ENCODE results near the gene ZNF467. TPM values are rescaled to one million over a fixed set of nuclear protein-coding genes. Genes with fewer than 3 reads are reported as not detected.

Gene ZNF467
- polyA plus RNA-seq, 4 donors = 18.1 to 38.9 (median 26.1) TPM

DNA sequence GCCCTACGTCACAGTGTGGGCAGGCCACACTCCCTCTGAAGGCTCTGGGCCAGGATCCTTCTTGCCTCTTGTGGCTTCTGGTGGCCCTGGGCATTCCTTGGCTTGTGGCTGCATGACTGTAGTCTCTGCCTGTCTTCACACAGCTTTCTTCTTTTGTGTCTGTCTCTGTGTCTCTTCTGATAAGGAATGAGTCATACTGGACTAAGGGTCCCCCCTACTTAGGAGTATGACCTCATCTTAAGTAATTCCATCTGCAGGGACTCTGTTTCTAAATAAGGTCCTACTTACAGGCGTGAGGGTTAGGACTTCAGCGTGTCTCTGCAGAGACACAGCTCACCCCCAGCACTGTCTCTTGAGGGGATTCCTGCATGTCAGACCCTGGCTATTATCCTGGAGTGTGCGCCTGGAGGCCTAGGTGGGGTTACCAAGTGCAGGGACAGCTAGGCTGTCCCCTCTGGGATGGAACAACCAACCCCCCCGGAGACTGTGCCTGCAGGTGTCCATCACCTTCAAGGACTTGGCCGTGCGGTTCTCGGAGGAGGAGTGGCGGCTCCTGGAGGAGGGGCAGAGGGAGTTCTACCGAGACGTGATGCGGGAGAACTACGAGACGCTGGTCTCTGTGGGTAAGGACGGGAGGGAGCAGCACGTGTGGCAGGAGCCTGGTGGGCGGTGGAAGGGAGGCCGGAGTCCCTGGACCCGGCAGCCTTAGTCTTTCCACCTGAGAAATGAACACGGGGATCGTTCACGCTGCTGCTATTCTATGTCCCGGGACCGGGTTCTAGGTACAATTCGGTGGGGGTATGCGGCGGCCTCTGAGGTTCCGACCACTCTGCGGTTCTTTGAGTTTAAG is 54.1 kb downstream of the ZNF467 start:
- DNase-seq (ENCODE audit: low read depth in 4 of 4, low spot score in 3 of 4) = no peak

DNA sequence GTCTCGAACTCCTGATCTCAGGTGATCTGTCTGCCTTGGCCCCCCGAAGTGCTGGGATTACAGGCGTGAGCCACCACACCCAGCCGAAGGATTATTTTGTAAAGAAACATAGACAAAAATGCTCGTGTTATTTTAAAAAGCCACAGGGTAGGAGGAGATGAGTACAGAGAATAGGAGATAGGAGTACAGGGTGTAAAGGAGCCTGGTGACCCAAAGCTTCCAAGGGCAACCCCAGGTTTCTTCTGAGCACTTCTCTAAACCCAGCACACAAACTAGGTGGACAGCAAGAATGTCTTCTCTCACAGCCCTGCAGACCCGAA is 54.7 kb downstream of the ZNF467 start:
- DNase-seq (ENCODE audit: low read depth in 4 of 4, low spot score in 3 of 4) = no peak

DNA sequence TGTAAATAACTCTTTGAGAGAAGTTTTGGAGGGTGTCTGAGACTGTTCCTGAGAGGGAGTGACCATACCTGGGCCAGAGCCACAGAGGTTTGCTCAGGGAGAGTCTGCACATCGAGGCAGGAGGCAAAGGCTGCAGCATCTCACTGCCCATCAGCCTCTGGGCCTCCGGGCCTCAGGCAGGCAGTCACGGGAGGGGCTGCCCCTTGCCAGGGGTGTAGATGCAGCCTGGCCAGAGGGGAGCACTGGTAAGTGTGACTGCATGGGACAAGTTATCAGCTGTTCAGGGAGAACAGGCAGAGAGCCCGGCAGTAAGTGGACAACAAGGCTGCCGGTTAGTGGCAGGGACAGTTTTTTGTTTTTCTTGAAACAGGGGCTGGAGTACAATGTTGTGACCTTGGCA is 55.9 kb downstream of the ZNF467 start:
- no peak for DNase-seq (ENCODE audit: low read depth in 4 of 4, low spot score in 3 of 4)

DNA sequence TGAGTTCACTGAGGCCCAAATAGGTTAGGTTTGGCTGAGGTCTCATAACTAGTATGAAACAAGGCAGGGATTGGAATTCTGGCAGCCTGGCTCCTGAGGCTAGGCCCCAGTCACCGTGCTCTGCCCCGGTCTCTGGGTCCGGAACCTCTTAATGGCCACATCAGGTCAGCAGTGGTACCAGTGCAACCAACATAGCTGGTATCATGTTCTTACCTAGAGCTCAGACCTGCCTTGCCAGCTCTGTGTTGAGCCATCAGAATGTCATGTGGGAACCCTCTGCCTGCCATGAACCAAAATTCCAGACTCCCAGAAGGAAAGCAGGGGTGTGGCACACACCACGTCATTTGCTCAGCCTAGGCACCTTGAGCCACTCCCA is 56.5 kb downstream of the ZNF467 start:
- no peak for DNase-seq (ENCODE audit: low read depth in 4 of 4, low spot score in 3 of 4)

DNA sequence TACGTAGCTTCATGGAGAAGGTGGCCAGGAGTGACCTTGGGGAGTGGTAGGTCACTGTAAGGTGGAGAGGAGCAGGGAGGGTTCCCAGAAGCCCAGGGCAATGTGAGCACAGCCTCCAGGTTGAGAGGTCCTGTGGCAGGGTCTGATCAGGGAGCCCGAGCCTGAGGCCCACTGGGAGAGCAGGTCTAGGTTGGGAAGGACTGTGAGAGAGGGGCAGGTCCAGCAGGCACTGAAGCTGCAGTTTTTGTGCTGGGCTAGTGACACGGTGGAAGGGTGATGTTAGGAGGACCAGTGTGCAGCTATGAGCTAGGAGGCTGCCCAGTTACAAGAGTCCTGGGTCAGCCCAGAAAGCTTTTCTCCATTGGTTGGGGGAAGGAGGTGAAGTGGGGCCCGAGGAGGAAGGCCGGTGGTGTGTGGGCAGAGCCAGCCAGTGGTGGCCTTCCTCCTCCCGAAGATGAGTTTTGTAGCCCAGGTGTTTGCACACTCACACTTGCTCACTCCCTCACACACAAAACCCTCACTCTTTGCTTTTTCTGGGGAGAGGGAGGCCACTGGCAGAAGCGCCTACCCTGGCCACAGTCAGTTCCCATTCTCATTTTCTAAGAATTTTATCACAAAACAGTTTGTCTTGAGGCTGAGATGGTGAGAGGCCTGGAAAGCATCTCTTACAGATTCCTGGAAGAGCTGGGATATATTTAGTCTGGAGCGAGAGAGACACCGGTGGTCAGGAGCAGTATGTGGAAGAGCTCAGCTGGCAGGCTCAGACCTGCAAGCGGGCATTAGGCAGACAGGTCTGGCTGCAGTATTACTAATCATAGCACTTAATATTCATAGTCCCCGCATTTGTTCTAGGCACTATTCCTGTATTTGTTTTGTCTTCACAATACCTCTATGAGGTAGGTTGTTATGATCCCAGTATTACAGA is 57.1 kb downstream of the ZNF467 start:
- DNase-seq (ENCODE audit: low read depth in 4 of 4, low spot score in 3 of 4) = no peak

DNA sequence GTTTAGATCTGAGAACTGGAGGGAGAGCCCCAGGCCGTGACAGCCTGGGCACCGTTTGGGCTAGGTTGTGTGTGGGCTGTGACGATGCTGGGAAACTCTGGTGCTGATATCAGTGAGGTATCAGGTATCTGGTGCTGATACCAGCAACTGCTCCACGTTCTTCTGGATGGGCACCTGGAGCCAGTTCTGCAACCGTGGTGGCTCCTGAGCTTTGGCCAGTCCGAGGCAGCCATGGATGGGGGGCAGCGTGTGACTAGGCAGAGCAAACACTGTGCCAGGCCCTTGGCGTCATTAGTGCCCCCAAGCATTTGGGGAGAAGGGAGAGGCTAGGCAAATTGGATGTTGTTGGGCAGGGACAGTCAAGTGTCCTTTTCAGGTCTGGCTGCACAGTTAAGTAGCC is 57.9 kb downstream of the ZNF467 start:
- DNase-seq (ENCODE audit: low read depth in 4 of 4, low spot score in 3 of 4) = no peak

DNA sequence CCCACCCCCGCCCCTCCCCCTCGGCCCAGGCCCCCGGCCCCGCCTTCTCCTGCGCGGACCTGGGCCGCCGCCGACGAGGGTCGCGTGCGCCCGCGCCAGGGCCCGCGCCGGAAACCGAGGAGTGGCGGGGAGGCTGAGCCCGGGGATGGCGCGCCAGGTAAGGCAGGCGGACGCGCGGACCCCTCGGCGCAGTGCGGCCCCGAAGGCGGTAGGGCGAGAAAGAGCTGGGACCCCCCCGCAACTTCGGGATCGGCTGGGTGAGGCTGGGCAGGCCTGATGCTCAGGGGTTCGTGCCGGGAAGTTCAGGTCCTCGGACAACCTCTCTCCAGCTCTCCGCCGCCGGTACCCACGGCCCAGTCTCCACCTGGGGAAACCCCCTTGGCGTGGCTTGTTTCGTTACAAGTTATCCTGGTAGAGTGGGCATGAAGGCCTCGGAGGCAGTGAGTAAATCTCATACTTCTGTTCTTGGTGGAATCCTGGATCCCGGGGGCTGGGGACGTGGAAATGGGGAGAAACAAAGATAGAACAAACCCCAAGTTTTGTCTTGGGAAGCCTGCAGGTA is 58.4 kb downstream of the ZNF467 start:
- no peak for DNase-seq (ENCODE audit: low read depth in 4 of 4, low spot score in 3 of 4)

Other genes with a start within 250 kb of the ZNF467 start
- 10 to 100 TPM; 16.7 to 27.3 (median 19.2) TPM for gene ZNF862, start 64.8 kb upstream of the ZNF467 start, polyA plus RNA-seq (ENCODE audit: insufficient read length in 4 of 4)
- gene ATP6V0E2, start 100.4 kb upstream of the ZNF467 start, polyA plus RNA-seq (ENCODE audit: insufficient read length in 4 of 4) = 10 to 100 TPM; 20.5 to 29.1 (median 23.9) TPM

All from left renal pelvis (tissue), 4 donors.